ENCODE data around the gene DVL1.

The DVL1 gene

DNA sequence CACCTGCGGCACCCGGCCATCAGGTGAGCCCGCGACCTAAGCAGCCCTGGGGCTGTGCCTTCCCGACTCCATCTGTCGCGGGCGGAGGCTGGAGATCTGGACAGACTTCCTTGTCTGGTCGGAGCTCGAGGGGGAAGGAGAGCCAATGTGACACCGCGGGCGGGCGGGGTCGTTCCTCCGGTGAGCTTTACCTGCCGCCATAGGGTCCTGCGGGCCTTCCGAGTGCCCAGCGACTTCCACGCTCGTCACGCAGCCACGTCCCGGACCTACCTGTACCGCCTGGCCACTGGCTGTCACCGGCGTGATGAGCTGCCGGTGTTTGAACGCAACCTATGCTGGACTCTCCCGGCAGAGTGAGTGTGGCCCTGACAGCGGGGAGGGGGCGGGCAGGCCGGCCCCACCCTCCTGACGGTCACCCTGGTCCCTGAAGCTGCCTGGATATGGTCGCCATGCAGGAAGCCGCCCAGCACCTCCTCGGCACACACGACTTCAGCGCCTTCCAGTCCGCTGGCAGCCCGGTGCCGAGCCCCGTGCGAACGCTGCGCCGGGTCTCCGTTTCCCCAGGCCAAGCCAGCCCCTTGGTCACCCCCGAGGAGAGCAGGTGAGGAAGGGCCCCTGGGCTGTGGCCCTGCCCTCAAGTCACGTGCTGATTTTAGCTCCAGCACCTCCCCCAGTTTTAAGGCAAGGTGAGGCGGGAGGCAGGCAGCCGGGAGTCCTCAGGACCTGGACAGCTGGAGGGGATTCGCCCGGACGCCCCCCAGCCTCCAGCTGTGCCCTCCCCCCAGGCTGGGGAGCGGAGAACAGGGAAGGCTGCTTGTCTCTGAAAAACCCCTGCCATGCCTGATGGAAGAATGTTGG, 39.7 kb downstream of the DVL1 start:
- DNase-seq = no peak

- DNase-seq = no peak
Measured at GRCh38 chr1:1308756-1309250, 40.4 kb downstream of the DVL1 start.

DNA sequence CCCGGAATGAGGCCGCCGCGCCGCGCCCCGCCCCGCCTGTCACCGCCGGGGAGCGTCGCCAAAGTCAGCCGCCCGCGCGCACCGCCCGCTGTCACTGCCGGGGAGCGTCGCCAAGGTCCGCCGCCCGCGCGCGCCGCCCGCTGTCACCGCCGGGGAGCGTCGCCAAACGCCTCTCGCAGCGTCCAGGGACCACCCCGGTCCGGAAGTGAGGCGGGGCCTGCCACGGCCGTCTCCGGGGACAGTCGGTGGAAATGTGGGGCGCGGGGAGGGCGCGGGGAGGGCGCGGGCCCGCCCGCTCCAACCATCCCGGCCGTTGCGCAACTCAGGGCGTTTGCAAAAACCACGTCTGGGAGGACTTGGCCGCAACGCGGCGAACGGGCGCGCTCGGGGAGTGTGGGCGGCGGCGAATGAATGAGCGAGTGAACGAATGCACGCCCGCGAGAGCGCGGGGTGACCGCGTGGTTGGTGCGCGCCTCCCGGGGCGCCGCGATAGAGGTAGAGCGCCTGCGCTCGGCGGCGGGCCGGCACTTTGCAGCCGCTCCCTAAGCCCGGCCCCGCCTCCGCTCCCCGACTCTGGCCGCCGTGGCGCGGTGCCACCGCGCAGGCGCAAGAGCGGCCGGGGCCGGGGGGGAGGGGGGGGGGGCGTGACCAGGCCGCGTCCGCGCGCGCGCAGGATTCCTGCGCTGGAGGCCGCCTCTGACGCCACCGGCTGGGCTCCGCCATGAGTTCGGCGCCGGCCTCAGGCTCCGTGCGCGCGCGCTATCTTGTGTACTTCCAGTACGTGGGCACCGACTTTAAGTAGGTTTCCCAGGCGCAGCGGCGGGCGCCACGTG, 41.1 kb downstream of the DVL1 start, which contains the start of the genes ACAP3 and PUSL1:
Gene ACAP3, minus strand, starts transcription at position 8 of the 833 bp plus-strand sequence. CDS start 115 bp downstream, outside the sequence.
Gene PUSL1, plus strand, starts transcription at position 675 of the 833 bp plus-strand sequence. Its CDS starts 47 bp downstream, at position 722.
- peak; percentile 87 for DNase-seq

- peak in 1 of 2 experiments; percentile 33 for DNase-seq
Measured at GRCh38 chr1:1307261-1307922, 41.8 kb downstream of the DVL1 start.

GRCh38 chr1:1306661-1307260, 42.5 kb downstream of the DVL1 start:
- no peak for DNase-seq

DNA sequence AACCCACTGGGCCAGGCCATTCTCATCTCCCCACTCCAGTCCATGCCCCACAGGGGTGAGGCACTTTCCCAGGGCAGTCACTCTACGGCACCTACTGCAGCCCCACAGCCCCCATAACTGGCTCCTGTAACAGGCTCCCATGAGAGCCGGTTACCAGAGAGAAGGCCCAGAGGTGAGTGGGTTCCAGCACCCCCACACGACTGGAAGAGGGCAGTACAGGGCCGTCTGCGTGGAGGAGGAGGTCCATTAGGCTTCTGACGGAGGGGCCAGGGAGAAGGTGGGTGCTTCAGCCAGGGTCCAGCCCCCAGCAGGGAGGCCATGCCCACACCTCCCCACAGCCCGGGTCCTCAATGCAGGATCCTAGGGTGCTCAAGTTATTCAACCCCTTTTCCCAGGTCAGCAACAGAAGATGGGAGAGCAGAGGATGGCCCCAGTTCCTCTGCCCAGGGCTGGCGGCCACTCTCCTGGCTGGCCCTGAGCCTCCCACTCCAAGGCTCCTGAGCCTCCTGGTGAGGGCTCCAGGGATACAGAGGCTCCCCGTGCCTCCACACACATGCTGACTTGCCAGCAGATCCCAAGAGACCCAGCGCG, 43.1 kb downstream of the DVL1 start:
- no peak for DNase-seq

- DNase-seq = peak; percentile 36 to 42
Measured at GRCh38 chr1:1305300-1306069, 43.7 kb downstream of the DVL1 start.

DNA sequence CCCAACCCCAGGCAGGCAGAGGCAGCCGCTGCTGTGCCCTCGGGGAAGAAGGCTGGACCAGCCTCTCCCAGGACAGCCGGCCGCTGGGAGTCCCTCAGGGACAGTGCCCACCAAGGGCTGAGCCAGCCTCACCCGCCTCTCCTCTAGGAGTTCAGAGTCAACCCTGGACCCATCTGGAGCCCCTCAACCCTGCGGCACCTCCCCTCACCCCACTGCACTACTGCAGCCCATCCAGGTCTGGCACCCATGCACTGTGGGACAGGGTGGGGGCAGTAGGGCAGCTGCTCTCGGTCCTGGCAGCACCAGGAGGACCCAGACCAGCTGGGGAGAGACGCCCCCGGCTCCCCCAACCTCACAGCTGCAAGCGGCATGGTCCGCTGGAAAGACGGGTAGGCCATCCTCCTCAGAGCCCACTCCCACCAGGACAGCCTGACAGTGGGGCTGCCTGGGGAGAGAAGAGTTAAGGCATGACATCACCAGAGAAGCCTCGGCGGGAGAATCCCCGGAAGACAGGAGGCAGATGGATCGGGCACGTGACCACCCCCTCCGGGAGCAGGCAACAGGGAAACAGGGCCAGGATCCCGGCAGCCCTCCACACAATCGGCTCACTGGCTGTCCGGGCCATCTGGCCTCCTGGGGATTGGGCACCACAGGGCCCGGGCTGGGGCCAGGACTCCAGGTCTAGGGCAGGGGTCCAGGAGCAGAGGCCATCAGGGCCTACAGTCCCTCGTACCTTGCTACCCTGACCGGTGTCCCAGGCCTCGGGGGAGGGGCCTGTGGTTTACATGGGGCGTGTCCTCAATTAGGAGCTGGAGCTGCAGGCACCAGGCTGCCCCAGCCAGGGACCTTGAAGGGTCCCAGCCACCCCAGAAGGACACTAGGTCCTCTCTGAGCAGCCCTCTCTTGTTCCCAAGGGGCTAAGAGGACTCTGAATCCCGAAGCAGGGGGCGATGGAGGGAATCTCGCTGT, 44.6 kb downstream of the DVL1 start:
- no peak for DNase-seq

DNA sequence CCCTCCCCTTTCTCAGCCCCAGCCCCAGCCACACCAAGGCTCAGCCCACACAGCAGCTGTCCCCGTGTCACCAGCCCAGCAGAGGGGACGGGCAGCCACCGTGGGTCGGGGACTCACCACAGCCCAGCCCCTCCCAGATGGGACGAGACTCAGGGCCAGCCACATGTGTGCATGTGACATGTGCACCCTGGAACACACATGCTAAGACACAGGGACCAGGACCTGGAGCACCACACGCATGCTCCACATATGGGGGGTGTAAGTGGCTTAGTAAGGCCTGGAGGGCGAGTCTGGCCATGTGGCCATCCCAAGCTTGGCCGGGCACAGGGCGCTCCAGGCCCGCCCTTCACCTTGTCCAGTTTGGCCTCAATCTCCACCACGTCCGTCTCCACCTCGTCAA, 45.5 kb downstream of the DVL1 start:
- no peak for DNase-seq

DNA sequence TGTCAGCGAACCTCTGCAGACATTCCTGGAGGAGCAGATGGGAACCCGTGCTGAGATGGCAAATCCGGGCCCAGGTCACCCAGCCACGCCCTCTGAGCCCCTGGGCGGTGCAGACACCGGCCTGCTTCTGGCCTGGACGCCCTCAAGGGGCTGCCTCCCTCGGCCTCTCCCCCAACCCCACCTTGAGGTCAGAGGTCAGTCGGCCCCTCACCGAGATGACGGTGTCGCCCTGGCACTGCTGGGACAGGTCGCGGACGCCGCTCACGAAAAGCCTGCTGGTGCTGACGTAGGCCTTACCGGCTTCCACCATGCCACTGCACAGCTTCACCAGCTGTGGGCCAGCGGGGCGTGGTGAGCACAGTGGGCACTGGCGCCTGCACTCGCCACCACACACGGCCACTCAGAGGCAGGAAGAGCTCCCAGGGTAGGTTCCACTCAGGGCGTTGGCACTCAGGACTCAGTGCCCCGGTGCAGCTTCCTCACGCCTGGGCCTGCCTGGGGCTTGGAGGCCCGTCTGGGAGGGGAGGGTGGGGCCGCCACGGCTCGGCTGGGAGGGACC, 46.2 kb downstream of the DVL1 start:
- DNase-seq = no peak

DNA sequence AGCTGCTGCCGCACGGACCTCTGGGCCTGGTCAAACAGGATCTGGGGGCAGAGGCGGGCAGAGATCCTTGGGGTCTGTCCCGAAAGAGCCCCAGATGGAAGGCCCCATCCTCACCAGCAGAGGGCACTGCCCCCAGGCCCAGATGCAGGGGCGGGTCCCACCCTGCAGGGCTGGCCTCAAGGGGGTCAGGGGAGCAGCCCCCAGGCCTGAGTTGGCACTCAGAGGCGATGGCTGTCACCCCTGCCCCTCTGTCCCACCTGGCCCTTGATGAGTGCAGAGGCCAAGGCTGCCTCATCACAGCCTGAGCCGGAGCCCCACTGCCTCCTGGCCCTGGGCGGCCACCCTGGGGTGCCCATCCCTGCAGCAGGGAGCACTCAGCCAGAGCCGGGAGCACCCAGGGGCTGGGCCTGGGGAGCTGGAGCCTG, 47.2 kb downstream of the DVL1 start:
- no peak for DNase-seq

DNA sequence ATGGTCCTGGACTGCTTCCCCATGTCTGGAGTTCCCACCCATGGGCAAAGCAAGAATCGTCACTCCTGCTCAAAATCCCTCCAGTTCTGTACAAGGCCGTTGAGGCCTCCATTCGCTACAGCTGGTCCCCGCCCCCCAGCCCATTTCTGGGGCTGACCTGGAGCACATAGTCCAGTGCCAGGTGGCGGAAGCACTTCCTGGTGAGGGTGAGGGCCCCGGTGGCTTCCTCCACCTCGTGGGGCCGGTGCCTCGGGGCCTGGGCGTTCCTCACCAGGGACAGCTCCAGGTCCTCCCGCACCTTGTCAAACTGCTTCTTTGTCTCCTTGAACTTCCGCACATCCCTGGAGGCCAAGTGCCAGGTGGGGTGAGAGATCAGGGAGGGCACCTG, 48.9 kb downstream of the DVL1 start:
- no peak for DNase-seq

DNA sequence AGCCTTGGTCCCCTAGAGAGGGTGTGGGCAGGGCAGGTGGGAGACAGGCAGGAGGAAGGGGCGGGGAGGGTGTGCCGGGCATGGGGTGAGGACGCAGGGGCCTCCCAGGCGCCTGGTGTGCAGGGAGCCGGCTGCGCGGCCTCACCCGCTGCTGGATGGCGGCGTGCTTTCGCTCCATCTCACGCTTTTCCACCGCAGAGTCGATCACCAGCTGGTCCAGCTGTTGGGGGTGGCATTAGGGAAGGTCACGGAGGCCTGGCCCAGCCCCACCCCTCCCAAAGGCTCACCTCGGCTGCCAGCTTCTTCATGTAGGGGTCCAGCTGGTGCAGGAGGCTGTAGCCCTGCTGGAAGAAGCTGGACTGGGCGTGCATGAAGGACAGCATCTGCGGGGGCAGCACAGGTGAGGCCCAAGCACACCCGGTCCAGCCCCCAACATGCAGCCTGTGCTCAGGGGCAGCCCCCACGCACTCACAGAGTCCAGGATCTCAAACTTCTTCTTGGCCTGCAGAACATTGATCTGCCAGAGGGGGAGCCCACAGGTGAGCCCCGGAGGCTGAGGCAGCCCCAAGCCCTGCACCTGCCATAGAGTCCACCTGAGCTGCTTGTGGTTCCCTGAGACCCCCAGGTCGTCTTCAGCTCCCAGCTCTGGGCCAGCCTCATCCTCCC, 49.4 kb downstream of the DVL1 start:
- DNase-seq = no peak

DNA sequence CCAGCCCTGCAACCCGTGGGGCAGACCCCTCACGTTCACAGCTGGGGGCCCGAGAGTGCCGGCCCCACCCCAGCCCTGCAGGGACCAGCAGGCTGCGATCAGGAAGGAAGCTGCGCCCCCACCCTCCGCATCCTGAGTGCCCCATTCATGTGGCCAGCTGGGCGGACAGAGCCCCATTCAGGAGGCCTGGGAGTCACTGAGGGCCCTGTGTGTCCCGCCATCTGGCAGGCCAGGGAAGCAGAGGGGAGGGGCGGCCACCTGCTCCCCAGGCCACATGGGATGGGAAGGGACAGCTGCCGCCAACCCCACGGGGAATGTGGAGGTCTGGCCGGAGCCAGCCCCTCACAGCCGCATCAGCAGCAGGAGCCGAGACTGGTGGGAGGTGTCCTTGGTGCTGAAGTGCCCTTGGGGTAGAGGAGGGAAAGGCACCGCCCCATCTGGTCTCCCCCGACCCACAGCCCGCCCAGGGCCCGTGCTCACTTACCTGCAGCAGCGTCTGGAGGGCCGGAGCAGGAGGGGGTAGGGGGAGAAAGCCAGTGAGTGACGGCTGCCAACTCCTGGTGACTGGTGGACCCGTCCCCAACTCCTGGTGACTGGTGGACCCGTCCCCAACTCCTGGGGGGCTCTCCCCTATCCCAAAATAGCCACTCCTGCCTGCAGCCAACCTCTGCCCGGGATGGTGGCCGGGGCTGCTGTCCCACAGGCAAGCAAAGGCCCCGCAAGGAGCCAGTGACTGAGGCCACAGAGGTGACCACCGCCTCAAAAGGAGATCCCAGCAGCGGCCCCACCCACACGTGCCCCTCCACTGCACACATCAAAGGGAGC, 50.1 kb downstream of the DVL1 start:
- DNase-seq = no peak

- no peak for DNase-seq
Measured at GRCh38 chr1:1297802-1298424, 51.3 kb downstream of the DVL1 start.

DNA sequence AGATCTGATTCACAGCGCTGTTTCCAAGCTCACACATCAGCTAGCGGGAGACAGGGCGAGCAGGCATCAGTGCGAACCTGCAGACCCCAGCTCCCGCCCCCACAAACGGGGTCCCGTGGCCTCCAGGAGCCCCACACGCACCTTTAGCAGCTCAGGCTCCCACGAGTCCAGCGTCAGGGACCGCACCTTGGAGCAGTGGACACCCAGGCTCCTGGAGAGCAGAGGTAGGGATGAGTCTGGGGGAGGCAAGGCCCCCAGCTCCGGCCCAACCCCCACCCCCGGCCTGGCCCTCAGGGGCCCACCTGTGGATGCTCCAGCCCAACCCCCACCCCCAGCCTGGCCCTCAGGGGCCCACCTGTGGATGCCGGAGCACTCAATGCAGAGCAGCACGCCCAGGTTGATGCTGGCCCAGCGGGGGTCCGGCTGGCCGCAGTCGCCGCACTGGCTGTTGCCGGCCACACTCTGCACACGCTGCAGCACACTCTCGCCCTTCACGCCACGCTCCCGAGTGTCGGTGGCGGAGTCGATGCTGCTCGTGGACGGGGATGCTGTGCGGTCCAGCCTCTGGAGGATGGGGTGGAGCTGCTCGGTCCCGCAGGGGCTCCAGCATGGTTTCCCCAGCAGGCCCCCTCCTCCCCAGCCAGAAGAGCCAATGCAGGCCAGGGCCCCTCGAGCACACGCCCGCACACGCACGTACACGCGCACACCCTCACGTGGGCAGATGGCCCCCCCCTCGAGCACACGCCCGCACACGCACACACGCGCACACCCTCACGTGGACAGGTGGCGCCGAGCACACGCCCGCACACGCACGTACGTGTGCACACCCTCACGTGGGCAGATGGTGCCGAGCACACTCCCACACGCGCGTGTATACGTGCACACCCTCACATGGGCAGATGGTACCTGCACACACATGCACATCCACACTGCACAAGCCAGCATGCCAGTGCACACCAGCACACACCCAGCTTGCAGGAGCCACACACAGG, 52.9 kb downstream of the DVL1 start:
- DNase-seq = no peak

Measured in AML-193 (cell line).